Renal pelvis (tissue), 4 donors: ENCODE data around the gene ABHD12. TPM values are rescaled to one million over a fixed set of nuclear protein-coding genes. Genes with fewer than 3 reads are reported as not detected.

Experiments
- DNase-seq: peaks from one replicate; pipeline ENCODE4 v3.0.0-alpha.2; 2013
- polyA plus RNA-seq, 3 donors: library from polyadenylated mRNA; unstranded; fragments of 120-200 nt; gene quantifications; one replicate each; pipeline ENCODE4 v1.2.1, GENCODE V29; 2013; ENCODE audit not compliant: insufficient read length in 3 of 3

ABHD12 gene
- polyA plus RNA-seq, 3 donors: 43.2 to 54.4 (median 45.2) TPM

DNA sequence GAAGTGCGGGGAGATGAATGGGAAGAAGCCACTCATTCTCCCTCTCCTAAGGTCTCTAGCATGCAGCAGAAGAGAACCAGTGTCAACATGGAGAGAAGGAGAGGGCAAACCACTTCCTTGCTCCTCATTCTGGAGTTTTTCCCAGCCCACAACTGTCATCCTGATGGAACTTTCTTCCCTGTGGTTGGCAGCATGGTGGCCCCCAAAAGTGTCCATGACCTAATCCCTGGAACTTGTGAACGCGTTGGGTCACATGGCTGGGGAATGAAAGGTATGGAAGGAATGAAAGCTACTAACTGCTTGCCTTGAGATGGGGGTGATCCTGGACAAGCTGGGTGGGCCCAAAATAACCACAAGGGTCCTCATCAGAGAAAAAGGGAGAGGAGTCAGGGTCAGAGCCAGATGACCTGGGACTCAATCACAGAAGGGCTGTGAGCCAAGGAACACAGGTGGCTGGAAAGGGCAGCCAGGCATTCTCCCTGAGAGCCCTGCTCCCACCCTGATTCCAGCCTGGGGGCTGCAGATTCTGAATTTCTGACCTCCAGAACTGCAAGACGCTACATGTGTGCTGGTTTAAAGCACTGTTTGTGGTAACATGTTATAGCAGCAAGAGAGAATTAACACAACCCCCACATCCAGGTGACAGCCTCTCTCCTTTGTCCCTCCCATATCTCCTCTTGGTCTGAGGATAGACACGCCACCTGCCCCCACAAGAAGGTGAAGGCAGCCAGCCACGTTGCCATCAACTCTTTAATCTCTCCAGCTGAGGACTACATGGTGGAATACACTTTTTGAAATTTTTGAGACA lies 79.5 kb downstream of the ABHD12 start:
- DNase-seq: no peak

DNA sequence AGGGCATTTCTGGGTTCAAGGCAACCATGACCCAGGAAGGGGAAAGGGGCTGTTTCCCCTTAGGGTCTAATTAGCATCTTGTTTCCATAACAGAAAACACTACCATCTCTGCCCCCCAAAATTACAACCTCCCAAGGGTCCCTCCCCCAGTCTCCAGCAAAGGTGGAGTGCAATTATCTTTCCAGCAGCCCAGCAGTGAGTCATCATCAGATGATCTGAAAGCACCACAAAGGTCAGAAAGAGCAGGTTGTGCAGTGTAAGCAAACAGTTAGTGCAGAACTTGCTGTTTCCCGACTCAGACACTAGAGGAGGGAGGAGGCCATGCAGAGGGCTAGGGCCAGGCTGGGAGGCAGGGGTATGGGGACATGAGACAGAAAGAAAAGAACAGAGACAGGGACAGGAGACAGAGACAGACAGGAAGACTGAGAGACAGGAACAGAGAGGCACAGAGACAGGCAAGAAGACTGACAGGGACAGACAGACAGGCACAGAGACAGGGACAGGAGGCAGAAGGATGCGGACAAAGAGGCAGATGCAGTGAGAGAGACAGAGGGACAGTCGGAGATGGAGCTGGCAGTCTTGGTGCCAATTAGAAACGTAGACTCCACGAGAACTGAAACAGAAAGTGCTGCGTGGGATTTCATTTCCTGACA lies 80.2 kb downstream of the ABHD12 start:
- peak; percentile 9 for DNase-seq

DNA sequence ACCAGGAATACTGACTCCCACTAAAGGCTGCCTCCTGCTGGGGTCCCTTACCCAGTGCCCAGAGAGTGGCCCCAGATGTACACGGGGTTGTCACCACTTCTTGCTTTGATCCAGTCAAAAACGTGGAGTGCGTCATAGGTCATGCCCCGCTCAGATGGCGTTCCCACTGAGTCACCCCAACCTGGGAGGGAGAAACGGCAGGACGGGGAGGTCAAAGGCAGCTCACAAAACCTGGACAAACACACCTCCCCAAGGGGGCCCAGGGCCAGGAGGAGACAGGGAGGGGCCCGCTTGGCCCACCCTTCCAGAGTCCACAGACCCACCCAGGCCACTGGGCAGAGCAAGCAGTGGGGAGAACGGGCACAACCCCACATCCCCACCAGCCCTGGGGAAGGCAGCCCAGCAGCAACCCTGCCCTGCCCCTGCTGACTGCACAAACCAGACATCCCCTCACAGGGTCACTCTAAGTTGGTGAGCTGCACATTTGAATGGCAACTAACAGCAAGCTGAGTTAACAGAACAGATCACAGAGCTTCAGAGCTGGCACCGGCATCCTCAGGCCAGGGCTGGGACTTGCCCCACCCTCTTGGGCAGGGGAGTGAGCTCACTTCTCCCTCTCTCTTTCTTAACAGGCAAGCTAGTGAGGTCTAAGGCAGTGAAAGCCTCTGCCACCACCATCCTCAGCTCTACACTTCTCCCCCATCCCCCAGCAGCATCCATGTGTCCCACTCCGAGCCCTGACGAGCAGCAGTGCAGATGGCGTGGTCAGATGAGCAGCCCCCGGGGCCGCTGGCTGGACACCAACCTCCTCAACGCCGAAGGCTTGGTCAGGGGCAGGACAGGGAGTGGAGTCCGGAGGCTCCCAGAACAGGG lies 81.0 kb downstream of the ABHD12 start:
- no peak for DNase-seq

DNA sequence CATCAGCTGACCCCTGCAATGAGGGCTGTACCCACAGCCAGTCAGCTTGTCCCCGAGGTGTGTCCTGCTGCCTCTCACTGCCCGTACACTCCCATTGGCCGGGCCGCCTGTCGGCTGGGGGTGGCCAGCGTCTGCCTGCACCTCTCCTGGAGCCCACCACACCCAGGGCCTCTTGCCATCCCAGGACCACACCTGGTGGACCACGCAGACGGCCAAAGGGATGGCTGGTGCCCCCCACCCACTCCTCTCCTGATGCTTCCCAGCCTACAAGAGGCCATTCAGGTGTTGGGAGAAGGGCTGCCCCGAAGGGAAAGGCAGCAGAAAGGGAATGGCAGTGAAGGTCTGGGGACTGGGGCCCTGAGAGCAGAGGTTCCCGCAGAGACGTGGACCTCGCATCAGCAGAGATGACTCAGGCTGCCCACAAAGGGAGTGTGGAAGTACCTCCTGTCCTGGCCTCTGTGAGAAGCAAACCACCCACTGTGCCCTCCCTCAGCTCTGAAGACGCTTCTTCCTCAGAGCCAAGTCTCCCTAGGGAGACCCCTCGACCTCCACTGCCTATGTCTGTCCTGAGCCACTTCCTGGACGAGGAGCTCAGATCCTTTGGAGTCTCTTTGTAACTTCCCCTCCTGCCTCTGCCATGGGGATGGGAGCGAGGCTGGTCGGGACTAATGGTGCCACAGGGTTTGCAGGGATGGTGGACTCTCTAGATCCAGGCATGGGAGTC lies 81.8 kb downstream of the ABHD12 start:
- DNase-seq: no peak

DNA sequence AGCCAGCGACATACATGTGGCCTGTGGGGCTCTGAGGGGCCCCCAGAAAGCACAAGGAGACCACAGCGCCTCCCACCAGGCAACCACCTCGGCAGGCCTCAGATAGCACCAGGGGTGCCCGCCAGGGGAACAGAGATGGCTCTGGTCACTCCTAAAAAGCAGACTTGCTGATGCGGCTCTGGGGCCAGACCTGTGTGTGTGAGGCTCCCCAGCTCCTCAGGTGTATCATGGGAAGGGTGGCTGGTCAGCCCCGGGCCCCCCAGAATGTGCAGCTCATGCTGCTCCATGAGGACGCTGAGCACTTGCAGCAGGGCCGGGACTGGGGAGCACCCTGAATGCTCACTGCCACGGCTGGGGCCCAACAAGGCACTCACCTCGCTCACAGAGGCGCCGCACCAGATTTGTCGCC lies 82.5 kb downstream of the ABHD12 start:
- DNase-seq: no peak

DNA sequence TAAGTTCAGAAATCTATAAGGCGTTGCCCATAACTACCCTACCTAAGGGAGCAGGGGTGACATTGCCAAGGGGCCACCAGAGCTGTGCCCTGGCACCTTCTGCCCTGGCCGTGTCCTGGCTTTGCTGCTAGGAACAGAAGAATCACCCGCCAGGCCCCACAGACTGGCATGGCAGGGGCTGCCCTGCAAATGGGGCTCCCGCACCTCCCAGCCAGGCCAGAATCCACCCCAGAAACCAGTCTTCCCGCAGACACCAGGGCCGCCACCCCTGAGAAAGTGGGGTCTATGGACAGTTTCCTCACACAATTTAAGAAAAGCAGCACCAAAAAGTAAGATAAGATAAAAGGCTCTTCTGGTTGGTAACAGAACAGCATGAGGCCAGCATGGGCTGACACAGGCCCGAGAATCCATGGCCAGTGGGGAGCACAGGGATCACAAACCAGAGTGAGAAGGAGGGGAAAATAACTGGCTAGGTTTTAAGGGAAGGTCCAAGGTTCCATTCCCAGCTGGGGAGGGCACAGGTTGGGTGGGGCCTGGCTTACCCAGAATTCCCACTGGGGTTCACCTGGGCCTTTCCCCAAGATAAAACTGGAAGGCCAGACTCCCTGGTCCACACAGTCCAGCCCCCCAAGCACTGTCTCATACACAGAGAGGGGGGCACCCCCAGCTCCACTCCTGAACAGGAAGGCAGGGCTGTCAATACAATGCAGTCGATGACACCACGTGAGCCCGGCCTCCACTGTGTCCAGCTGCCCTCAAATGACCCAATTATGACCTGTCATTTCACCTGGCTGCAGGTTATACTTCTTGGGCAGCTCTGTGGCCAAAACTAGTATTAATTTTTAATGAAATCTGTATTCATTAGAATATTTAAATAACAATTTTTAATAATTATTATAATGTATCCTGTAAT lies 83.4 kb downstream of the ABHD12 start:
- DNase-seq: no peak

DNA sequence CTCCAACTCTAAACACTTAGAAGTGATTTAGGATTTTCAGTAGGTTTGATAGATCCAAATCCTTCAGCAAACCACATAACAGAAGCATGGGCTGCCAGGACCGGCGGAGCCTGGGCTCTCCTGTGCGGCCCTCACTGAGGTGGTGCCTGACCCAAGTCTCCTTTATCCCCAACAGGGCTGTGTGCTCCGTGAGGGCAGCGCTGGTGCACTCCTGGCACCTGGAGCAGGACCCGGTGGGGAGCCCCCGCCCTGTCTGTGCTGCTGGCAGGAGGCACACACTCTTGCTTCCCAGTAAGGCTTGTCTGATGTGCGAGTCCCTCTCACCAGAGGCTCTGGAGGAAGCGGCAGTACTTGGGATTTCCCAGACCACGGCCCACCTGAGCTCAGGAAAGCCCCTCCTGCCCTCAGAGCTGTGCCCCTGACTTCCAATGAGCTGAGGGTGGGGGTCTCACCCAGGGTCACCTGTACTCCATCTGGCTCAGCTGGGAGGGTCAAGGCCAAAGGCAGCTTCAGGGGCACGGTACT lies 86.5 kb downstream of the ABHD12 start:
- DNase-seq: no peak

DNA sequence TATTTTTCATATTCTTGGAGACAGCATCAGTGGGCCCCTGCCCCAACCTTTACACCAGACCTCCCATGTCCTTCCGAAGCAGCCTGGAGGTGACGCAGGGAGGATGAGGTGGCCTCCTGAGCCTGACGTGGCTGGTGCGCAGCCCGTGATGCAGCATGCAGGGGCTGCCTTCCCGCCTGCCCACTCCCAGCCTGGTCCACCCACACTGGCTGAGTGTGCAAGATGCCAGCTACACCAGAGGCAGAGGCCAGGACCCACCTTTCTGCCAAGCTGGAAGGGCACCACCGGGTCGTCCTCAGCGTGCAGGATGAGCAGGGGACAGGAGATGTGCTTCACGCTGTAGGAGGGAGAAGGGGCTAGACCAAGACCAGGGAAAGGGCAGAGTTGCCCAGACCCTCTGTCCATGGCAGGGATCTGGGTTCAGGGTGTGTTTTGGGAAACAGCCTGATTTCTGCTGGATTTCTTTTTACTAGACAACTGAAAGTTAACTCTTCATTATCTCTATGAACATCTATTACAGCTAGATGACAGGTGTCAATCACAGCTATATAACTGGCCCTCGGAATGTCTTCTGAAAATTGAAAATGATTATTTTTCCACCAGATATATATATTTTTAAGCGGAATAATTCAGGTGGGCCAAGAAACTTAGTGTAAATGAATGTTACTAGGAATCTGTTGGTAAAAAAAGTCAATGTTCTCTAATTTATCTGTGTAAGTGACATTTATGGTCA lies 87.2 kb downstream of the ABHD12 start:
- no peak for DNase-seq

DNA sequence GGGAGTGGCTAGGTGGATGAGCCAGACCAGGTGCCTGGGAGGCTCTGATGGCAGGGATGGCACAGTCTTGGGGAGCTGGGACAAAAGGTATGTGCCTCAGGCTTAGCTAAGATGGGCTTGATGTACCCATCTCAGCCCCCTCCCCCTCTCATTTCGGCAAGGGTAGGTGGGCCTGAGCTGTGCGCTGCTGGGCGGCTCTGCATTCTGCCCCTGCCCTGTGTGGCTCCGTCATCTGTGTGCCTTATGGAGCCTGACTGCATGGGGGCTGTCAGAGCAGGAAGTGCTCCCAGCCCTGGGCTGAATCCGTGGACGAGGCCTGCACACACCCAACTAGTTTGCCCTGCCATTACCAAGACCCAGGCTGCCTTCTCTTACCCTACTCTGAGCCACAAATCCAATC lies 88.0 kb downstream of the ABHD12 start:
- no peak for DNase-seq

DNA sequence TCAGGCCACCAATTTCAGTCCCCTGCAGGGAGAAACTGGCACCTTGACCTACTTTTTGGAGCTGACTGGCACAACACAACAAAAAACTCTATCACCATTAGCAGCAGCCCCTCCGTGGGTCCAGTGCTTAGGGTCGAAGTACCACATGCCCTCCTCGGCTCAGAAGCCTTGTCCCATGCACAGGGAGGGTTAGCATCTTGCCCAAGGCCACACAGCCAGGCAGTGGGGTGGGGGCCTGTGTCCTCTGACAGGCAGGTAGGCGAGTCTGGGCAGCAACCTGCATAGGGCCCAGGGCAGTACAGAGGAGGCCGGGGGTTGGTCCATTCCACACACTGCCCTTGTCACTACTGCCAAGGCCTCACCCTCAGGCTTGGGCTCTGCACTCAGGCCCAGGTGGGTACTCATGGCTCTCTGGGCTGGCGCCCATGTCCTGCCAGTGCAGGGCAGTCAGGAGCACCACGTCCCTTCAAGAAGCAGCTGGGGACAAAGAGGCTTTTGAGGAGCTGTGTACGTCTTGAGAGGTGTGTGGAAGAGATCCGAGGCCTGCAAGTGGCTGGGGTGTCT lies 89.2 kb downstream of the ABHD12 start:
- DNase-seq: no peak

DNA sequence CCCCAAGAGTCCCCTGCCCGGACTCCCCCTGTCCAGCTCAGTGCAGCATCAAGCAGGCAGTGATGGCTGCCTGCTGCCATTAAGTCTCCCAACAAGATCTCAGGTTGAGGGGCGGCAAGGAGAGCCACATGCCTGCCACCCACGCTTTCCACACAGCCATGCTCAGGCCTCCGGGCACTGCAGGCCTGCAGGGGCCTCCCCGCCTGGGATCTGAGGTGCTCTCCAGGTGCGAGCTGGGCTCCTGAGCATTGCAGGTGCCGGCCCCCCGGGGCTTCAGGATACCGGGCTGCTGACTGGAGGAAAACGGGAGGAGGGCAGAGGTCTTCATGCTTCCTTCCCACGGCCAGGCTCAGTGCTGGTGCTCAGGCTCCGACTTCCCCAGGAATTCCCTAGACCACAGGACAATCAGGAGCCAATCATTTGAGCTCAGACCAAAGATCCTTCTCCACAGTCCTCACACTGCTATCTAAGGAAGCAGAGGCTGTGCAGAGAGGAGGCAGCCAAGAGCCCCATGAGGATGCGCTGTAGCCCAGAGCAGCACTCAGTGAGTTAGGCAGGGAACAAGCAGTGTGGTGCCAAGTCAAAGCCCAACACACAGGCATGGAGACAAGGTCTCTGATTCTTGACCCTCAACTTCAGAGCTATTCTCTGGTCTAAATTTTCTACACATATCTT lies 90.0 kb downstream of the ABHD12 start:
- no peak for DNase-seq

DNA sequence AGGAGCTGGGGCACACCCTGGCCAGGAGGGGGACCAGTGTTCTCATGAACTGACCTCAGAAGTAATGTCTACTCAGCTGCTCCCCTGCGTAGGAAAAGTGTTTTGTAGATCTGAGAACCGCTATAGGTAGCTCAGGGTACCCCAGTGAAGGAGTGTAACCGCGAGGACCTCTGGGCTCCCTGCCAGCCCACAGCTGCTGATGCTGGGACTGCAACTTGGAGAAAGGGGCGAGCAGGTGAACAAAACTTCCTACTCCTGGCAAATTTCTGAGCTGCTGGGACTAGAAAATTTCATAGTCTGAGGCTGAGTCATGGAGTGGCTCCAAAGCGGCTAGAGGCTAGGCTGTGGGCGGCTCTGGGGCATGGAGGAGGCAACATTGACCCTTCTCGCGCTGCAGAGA lies 90.8 kb downstream of the ABHD12 start:
- DNase-seq: no peak

DNA sequence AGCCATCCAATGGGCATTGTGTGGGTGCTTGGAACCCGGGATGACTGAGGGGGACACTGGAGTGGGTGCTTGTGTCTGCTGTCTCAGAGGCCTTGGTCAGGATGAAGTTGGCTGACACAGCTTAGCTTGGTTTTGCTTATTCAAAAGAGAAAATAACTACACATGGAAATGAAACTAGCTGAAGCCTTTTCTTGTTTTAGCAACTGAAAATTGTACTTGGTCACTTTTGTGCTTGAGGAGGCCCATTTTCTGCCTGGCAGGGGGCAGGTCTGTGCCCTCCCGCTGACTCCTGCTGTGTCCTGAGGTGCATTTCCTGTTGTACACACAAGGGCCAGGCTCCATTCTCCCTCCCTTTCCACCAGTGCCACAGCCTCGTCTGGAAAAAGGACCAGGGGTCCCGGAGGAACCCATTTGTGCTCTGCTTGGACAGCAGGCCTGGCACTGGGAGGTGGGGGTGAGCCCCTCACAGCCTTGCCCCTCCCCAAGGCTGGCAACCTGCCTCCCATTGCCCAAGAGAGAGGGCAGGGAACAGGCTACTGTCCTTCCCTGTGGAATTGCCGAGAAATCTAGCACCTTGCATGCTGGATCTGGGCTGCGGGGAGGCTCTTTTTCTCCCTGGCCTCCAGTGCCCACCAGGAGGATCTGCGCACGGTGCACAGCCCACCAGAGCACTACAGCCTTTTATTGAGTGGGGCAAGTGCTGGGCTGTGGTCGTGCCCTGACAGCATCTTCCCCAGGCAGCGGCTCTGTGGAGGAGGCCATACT lies 93.3 kb downstream of the ABHD12 start:
- DNase-seq: no peak

DNA sequence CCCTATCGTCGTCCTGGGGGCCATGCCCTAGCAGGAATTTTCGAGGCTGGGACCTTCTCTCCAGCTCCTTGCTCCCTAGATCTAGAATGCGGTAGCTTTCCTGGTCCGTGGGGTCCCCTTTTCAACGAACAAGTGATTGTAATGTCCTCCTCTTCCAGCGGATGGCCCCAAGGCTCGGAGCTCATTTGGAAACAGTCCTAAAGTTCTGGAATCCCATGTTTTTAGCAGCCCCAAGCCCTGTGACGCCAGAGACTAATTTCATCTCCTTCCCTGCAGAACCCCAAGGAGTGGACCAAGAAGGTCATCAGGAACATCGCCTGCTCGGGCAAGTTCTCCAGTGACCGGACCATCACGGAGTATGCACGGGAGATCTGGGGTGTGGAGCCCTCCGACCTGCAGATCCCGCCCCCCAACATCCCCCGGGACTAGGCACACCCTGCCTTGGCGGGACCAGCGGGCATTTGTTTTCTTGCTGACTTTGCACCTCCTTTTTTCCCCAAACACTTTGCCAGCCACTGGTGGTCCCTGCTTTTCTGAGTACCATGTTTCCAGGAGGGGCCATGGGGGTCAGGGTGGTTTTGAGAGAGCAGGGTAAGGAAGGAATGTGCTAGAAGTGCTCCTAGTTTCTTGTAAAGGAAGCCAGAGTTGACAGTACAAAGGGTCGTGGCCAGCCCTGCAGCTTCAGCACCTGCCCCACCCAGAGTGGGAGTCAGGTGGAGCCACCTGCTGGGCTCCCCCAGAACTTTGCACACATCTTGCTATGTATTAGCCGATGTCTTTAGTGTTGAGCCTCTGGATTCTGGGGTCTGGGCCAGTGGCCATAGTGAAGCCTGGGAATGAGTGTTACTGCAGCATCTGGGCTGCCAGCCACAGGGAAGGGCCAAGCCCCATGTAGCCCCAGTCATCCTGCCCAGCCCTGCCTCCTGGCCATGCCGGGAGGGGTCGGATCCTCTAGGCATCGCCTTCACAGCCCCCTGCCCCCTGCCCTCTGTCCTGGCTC lies 94.2 kb downstream of the ABHD12 start:
- DNase-seq: no peak

DNA sequence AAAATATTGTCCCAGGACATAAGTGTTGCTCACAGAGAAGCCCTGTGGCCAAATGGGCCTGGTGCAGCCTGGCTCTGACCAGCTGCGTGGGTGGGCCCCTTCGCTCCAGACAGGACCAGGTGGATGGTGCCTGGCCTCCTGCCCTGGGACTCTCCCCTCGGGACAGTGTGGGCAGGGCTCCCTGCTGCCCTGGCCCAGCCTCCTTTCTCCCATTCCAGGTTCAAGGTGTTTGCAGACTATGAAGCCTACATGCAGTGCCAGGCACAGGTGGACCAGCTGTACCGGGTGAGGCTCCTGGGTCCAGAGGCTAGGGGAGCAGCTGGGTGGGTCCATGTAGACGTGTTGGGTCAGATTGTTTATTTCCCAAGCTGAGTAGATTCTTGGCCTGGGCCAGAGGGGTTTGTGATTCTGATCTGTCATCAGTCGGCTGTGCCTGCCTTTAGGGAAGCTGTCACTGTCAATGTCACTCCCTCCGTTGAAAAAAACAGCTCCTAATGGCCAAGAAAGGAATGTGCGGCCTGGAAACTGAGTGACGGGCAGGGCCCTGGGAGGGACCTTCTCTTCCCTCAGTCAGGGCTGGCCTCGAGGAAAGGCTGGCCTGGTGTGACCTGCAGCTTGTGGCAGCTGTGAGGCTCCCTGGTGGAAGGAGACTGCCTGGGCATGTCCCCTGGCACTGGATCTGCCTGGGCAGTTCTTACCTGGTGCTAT lies 95.1 kb downstream of the ABHD12 start:
- no peak for DNase-seq
